ENCODE measurements around the gene CFAP91. TPM values are rescaled to one million over a fixed set of nuclear protein-coding genes. Genes with fewer than 3 reads are reported as not detected.

CFAP91 gene
- total and polyA plus RNA-seq, 4 donors = 0.23 to 1.3 (median 0.55) TPM

GRCh38 chr3:119715105-119715504, 12.3 kb downstream of the CFAP91 start:
- Histone ChIP-seq H3K36me3 (ENCODE audit: control insufficient read depth in 4 of 4, insufficient read depth in 3 of 4, low read depth in 1 of 4, low read length in 3 of 4) (no peaks in the 10 kb centered on the region), H3K4me3 (ENCODE audit: low read depth in 1 of 3, low read length in 3 of 3) (no peak overlapping the region), H3K4me1 (ENCODE audit: control insufficient read depth in 4 of 4, insufficient read depth in 4 of 4, low read length in 3 of 4) (peaks cover 9 to 33% (median 27%) of the 10 kb centered on the region in 4 donors), H3K9me3 (ENCODE audit: control insufficient read depth in 4 of 4, low read length in 3 of 4) (no peaks in the 10 kb centered on the region), H3K9ac (ENCODE audit: low read depth in 1 of 2, low read length in 2 of 2) (no peak overlapping the region), H3K27me3 (ENCODE audit: control insufficient read depth in 4 of 4, insufficient read depth in 4 of 4, low read length in 3 of 4) (no peaks in the 10 kb centered on the region), H3K27ac (ENCODE audit: low read depth in 1 of 2, low read length in 2 of 2) (peak overlapping the region in 1 of 2 donors; percentile 38)
- WGBS = 56% methylated on average over 2 of the region's 2 CpGs
- peak; percentile 34 to 65 for TF ChIP-seq RXRA (IDR thresholded peaks at IDR 0.05)
- no peak for TF ChIP-seq YY1 (IDR thresholded peaks at IDR 0.05)
- TF ChIP-seq CTCF (IDR thresholded peaks at IDR 0.05; ENCODE audit: low read depth, low read length, missing input control) = no peak
- TF ChIP-seq SP1 (IDR thresholded peaks at IDR 0.05) = peak; percentile 43
- TF ChIP-seq HNF4A (conservative IDR thresholded peaks at IDR 0.05) = peak; percentile 45 to 59
- no peak for DNase-seq (ENCODE audit: low spot score)

DNA sequence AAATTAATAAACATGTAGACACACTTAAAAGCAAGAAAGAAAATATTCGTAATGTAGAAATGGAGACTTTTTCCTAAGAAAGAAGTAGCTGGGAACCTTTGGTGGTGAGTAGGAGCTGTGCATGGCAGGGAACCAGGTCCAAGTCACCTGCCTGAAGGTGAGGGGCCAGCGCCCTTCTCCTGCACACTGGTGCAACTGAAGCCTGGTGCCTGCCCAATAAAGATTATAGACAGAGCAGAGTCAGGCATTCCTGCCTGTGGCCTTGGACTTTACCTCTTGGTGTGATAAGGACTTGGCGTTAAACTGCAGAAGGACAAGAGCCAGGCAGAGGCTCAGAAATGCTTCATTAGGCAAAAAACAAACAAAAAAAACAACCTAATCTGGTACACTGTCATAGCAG, 14.2 kb downstream of the CFAP91 start:
- no peak for DNase-seq (ENCODE audit: low spot score)
- peak overlapping the region in 1 of 2 donors; percentile 36 for H3K27ac ChIP-seq (ENCODE audit: low read depth in 1 of 2, low read length in 2 of 2)
- no peaks in the 10 kb centered on the region for H3K27me3 ChIP-seq (ENCODE audit: control insufficient read depth in 4 of 4, insufficient read depth in 4 of 4, low read length in 3 of 4)
- TF ChIP-seq ATF3 (IDR thresholded peaks at IDR 0.05) = peak; percentile 60
- peak; percentile 77 for TF ChIP-seq FOXA1 (IDR thresholded peaks at IDR 0.05)
- peak; percentile 95 for TF ChIP-seq SP1 (IDR thresholded peaks at IDR 0.05)
- peak; percentile 95 for TF ChIP-seq HNF4G (IDR thresholded peaks at IDR 0.05)
- TF ChIP-seq JUND (IDR thresholded peaks at IDR 0.05) = peak; percentile 81 to 86
- peak; percentile 98 for TF ChIP-seq HNF4A (conservative IDR thresholded peaks at IDR 0.05)
- no peak for TF ChIP-seq CTCF (IDR thresholded peaks at IDR 0.05; ENCODE audit: low read depth, low read length, missing input control)
- TF ChIP-seq GABPA (IDR thresholded peaks at IDR 0.05 in 1 of 2, conservative IDR thresholded peaks at IDR 0.05 in 1 of 2) = peak in 1 of 2 donors; percentile 53
- TF ChIP-seq, protein P1, sequence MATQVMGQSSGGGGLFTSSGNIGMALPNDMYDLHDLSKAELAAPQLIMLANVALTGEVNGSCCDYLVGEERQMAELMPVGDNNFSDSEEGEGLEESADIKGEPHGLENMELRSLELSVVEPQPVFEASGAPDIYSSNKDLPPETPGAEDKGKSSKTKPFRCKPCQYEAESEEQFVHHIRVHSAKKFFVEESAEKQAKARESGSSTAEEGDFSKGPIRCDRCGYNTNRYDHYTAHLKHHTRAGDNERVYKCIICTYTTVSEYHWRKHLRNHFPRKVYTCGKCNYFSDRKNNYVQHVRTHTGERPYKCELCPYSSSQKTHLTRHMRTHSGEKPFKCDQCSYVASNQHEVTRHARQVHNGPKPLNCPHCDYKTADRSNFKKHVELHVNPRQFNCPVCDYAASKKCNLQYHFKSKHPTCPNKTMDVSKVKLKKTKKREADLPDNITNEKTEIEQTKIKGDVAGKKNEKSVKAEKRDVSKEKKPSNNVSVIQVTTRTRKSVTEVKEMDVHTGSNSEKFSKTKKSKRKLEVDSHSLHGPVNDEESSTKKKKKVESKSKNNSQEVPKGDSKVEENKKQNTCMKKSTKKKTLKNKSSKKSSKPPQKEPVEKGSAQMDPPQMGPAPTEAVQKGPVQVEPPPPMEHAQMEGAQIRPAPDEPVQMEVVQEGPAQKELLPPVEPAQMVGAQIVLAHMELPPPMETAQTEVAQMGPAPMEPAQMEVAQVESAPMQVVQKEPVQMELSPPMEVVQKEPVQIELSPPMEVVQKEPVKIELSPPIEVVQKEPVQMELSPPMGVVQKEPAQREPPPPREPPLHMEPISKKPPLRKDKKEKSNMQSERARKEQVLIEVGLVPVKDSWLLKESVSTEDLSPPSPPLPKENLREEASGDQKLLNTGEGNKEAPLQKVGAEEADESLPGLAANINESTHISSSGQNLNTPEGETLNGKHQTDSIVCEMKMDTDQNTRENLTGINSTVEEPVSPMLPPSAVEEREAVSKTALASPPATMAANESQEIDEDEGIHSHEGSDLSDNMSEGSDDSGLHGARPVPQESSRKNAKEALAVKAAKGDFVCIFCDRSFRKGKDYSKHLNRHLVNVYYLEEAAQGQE (IDR thresholded peaks at IDR 0.05) = peak; percentile 59
- TF ChIP-seq NR2F2 (IDR thresholded peaks at IDR 0.05) = peak; percentile 69
- TF ChIP-seq TAF1 (conservative IDR thresholded peaks at IDR 0.05) = no peak
- peak; percentile 75 for TF ChIP-seq YY1 (IDR thresholded peaks at IDR 0.05)
- TF ChIP-seq RAD21 (IDR thresholded peaks at IDR 0.05) = peak; percentile 64 to 69
- peak; percentile 83 to 90 for TF ChIP-seq RXRA (IDR thresholded peaks at IDR 0.05)
- peak; percentile 72 for TF ChIP-seq ZBTB33 (IDR thresholded peaks at IDR 0.05)
- peak in 1 of 2 donors; percentile 54 for TF ChIP-seq EGR1 (IDR thresholded peaks at IDR 0.05; ENCODE audit: low read depth in 2 of 2)
- peak; percentile 64 for TF ChIP-seq FOXA2 (IDR thresholded peaks at IDR 0.05)
- peak; percentile 81 for TF ChIP-seq MAX (IDR thresholded peaks at IDR 0.05)
- H3K36me3 ChIP-seq (ENCODE audit: control insufficient read depth in 4 of 4, insufficient read depth in 3 of 4, low read depth in 1 of 4, low read length in 3 of 4) = no peaks in the 10 kb centered on the region
- H3K4me1 ChIP-seq (ENCODE audit: control insufficient read depth in 4 of 4, insufficient read depth in 4 of 4, low read length in 3 of 4) = peaks cover 9 to 33% (median 27%) of the 10 kb centered on the region in 4 donors
- no peaks in the 10 kb centered on the region for H3K9me3 ChIP-seq (ENCODE audit: control insufficient read depth in 4 of 4, low read length in 3 of 4)
- 29% methylated on average over 3 of the region's 3 CpGs for WGBS
- H3K4me3 ChIP-seq (ENCODE audit: low read depth in 1 of 3, low read length in 3 of 3) = no peak overlapping the region
- no peak overlapping the region for H3K9ac ChIP-seq (ENCODE audit: low read depth in 1 of 2, low read length in 2 of 2)
